NCI-H82 treated with DMSO at 0.1 percent for 48 hours (cell line): ENCODE measurements around the gene GTSE1.
"Not testable (repeated sequence)": the region's sequence is repeated elsewhere in the genome, so short reads cannot be mapped to it uniquely, and the experiment has no call there.

Source experiments
- DNase-seq: peaks from one replicate; lab custom pipeline; 2025; ENCODE audit not compliant: unreplicated experiment; lab: John Stamatoyannopoulos, UW

Gene GTSE1

GRCh38 chr22:46296257-46297150, at the start of gene GTSE1:
Gene GTSE1 (plus strand): TSS chr22:46296870. CDS start chr22:46297401, 531 bp downstream.
- peak; percentile 79 for DNase-seq

- DNase-seq: no peak
Observed at GRCh38 chr22:46247443-46247975, 49.2 kb upstream of the GTSE1 start.

- DNase-seq: no peak
Observed at GRCh38 chr22:46250035-46250782, 46.5 kb upstream of the GTSE1 start, which contains the start of gene CDPF1. Gene CDPF1 (minus strand): TSS chr22:46250293. CDS start chr22:46248284, 2,009 bp downstream.

DNA sequence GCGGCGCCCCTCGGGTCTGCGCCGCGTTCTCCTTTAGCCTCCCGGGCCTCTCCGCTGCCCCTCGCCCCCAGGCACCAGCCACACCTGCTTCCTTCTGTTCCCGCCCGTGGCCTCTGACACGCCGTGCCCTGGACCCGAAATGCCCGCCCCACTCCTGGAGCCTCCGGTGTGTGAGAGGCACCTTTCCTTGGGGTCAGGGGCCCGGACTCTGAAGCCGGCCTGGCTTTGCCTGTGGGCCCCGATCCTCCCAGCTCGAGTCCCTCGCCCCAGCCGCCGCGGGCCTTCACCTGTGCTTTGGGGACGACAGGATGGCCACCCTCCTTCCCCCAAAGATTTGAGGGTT, 45.9 kb upstream of the GTSE1 start:
- DNase-seq: no peak

GRCh38 chr22:46251266-46251665, 45.4 kb upstream of the GTSE1 start:
- no peak for DNase-seq

GRCh38 chr22:46251816-46252380, 44.8 kb upstream of the GTSE1 start:
- DNase-seq: no peak

- DNase-seq: no peak
Observed at GRCh38 chr22:46256358-46256958, 40.2 kb upstream of the GTSE1 start.

- no peak for DNase-seq
Observed at GRCh38 chr22:46259374-46259773, 37.3 kb upstream of the GTSE1 start.

- DNase-seq: no peak
Observed at GRCh38 chr22:46260038-46260437, 36.6 kb upstream of the GTSE1 start.

DNA sequence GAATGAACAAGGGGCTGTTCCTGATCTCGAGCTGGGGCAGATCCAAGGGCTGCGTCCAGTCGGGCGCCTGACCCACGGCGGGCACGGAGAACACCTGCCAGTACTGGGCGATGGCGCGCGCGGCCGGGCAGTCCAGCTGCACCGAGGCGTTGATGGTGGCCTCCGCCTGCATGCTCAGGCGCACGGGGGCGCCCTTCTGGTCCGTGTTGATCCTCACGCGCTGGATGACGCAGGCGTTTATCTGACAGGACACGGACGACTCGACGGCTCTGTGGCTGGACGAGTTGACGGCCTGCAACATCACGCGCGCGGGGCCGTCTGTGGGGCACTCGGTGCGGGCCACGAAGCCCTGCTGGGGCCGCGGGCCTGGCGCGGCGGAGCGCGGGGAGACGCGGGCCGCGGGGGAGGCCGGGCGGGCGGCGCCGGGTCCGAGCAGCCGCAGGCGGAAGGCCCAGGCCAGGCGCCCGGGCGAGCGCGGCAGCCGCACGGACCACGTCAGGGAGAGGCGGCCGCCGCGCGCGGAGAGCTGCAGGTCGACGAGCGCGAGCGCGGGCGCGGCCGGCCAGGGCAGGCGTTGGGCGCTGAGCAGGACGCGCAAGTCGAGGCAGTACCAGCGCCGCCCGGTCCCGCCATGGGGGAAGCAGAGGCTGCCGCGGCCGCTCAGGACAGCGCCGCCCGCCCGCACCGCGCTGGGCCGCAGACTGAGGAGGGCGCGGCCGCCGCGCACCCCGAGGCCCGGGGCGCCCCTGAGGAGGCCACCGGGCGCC, 34.0 kb upstream of the GTSE1 start:
- DNase-seq: no peak

DNA sequence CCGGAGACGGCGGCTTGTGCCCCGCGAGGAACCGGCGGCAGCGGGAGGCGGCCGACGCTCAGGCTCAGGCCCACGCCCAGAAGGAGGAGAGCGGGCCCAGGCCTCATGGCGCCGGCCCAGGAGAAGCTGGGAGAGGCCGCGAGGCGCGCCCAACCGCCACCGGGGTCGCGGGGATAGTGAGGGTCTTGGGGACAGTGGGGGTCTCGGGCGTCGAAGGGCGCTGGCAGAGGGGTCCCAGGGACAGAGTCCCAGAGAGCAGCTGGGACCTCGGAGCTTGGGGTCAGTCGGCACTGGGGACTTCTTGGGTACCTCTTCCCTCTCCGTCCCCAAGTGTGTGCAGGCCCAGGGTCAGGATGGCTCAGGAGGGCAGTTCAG, 33.5 kb upstream of the GTSE1 start, which contains the start of gene PKDREJ:
Gene PKDREJ, minus strand, starts transcription at position 128 of the 375 bp plus-strand sequence. Its CDS starts 21 bp downstream, at position 107.
- DNase-seq: no peak

DNA sequence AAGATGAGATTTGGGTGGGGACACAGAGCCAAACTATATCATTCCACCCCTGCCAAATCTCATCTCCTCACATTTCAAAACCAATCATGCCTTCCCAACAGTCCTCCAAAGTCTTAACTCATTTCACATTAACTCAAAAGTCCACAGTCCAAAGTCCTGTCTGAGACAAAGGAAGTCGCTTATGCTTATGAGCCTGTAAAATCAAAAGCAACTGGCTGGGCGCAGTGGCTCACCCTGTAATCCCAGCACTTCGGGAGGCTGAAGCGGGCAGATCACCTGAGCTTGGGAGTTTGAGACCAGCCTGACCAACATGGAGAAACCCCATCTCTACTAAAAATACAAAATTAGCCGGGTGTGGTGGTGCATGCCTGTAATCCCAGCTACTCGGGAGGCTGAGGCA, 32.1 kb upstream of the GTSE1 start:
- DNase-seq: not testable (repeated sequence)

GRCh38 chr22:46265627-46266026, 31.0 kb upstream of the GTSE1 start:
- DNase-seq: not testable (repeated sequence)

DNA sequence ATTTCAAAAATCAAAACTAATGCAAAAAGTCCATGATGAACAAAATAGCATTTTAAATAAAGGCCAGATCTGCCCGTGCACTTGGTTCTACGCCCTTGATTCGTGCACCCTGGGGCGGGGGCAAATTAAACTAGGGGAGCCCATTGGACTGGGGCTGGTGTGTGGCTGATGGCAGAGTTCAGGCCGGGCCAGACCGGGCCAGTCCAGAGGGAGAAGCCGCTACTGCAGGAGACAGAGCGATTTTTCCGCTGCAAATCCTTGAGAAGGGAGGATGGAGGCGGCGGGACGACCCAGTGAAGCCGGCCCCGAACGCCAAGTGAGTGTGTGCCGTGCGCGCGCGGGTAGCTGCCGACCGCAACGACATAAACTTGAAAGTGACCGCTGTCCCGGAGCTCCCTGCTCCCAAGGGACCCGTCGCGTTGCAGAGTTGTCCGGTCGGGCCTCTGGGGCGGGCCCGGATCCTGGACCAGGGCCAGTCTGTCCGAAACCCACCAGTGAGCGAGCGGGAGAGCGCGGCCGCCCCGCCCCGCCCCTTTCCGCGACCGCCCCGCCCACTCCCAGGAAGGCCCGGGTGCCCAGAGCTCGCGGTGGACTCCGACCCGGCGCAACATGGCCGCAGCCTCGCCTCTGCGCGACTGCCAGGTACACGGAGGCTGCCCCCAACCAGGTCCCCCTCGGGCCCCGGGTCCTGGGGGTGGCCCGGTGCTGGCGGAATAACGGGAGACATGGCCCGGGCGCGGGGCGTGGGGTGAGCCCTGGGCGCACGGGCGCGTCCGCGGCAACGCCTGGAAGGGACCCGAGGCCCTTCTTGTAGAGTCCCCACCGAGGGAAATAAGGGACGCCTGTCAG, 29.0 kb upstream of the GTSE1 start, which contains the start of gene TTC38:
Gene TTC38, plus strand, starts transcription at position 578 of the 849 bp plus-strand sequence. Its CDS starts 32 bp downstream, at position 610.
- DNase-seq: no peak

- DNase-seq: no peak
Observed at GRCh38 chr22:46269564-46269963, 27.1 kb upstream of the GTSE1 start.

GRCh38 chr22:46272196-46272595, 24.5 kb upstream of the GTSE1 start:
- DNase-seq: no peak

DNA sequence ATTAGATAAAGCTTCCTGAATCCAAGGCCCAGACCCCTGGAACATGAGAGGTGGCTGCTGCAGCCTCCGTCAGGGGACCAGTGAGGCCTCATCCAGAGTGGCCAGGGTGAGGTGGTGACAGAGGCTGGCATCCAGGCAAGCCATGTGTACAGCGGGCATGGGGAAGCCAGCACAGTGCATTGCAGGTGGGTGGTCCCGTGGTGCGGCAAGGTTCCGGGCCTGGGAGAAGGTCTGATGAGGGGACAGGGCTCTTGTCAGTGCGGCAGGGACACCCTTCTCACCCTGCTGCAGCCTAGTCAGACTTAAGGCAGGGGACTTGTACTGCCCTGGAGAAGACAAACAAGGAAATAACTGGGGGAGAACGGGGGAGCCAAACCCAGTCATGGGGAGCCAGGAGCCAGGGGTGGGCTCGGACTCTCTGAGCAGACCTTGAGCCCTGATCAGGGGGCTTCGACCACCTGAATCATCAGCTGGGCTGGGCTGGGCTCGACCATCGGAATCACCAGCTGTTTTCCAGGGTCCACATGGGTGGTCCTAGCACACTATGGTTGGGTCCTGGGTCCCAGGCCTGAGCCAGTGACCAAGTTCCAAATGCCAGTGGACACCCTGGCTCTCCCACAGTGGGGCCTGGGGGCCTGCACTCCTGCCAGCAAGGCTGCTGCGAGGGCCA, 23.8 kb upstream of the GTSE1 start:
- DNase-seq: no peak

DNA sequence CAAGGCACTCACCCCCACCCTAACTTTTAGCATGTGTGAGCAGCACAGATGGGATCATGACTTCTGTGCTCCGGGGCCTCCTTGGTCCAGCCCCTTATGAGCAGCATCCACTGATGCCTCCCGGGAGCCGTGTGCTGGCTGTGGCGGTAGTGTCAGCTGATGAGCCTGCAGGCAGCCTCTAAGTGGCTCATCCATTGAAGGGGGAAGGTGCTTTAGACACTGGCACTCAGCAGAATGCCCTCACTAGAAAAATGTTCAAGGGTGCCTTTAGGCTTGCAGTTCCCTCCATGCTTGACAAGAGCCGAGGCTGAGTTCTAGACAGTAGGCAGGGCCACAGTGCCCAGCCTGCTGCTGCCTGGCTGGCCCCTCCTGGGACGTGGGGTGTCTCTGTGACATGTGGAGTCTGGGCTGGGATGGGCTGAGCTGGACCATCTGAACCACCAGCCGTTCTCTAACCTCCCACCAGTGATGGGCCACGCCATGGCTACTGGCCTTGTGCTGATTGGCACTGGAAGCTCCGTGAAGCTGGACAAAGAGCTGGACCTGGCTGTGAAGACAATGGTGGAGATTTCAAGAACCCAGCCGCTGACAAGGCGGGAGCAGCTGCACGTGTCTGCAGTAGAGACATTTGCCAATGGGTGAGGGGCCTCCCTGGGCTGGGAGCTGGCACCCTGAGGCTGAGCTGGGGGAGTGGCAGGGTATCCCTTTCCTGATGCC, 23.1 kb upstream of the GTSE1 start:
- no peak for DNase-seq
